ENCODE data around the gene SLAMF7. TPM values are rescaled to one million over a fixed set of nuclear protein-coding genes. Genes with fewer than 3 reads are reported as not detected.

The SLAMF7 gene
- total and polyA plus RNA-seq, 2 of the 8 experiments (the other 6 are each of a cell fraction or from before 2014, with no cell fraction given) = not detected

- Histone ChIP-seq H4K8ac (ENCODE audit: extremely low read depth, insufficient read depth, low read length) (no peak overlapping the region), H3K4ac (replicated peaks; ENCODE audit: insufficient read length, low read depth, low read length) (no peak overlapping the region), H3K27ac (ENCODE audit: low read depth, low read length) (no peak overlapping the region), H3K79me1 (ENCODE audit: low read depth, low read length) (no peaks in the 10 kb centered on the region), H4K5ac (ENCODE audit: insufficient read length, low read depth, low read length) (no peak overlapping the region), H4K20me1 (replicated peaks in 1 of 2; ENCODE audit: control insufficient read depth in 1 of 2, insufficient read depth in 2 of 2, low read length in 2 of 2) (no peaks in the 10 kb centered on the region), H3K18ac (ENCODE audit: extremely low read depth, low read length) (no peak overlapping the region), H3K4me1 (replicated peaks in 1 of 4; ENCODE audit: control insufficient read depth in 3 of 4, insufficient read depth in 4 of 4, low read length in 3 of 4) (no peaks in the 10 kb centered on the region), H3K23me2 (ENCODE audit: low read depth, low read length) (no peaks in the 10 kb centered on the region), H3K23ac (ENCODE audit: insufficient read length) (no peak overlapping the region), H3K27me3 (replicated peaks in 1 of 4; ENCODE audit: control insufficient read depth in 3 of 4, extremely low read depth in 1 of 4, insufficient read depth in 3 of 4, low read length in 3 of 4) (no peaks in the 10 kb centered on the region), H3K9me3 (ENCODE audit: insufficient read depth in 2 of 2, low read depth in 1 of 2, low read length in 1 of 2) (no peaks in the 10 kb centered on the region), H3K56ac (replicated peaks; ENCODE audit: insufficient read length, low read depth, low read length) (no peak overlapping the region), H3K36me3 (ENCODE audit: control insufficient read depth in 2 of 4, insufficient read depth in 4 of 4, low read length in 3 of 4) (no peaks in the 10 kb centered on the region), H3K4me2 (ENCODE audit: insufficient read depth in 1 of 2, low read depth in 2 of 2, low read length in 2 of 2) (no peak overlapping the region), H2BK15ac (ENCODE audit: low read length) (no peak overlapping the region), H2AFZ (ENCODE audit: low read length) (no peak overlapping the region), H3K14ac (ENCODE audit: insufficient read length) (no peak overlapping the region), H2AK5ac (ENCODE audit: low read depth, low read length) (no peak overlapping the region), H4K91ac (replicated peaks; ENCODE audit: insufficient read length, low read length) (no peak overlapping the region), H2BK120ac (replicated peaks; ENCODE audit: low read depth, low read length) (no peak overlapping the region), H2BK12ac (ENCODE audit: low read depth, low read length) (no peak overlapping the region), H2BK5ac (ENCODE audit: low read depth, low read length) (no peak overlapping the region), H3K9ac (replicated peaks in 1 of 4; ENCODE audit: extremely low read depth in 1 of 4, low read depth in 3 of 4, low read length in 3 of 4) (no peak overlapping the region), H3K4me3 (ENCODE audit: extremely low read depth in 1 of 4, insufficient read depth in 2 of 4, low read depth in 3 of 4, low read length in 4 of 4) (no peak overlapping the region), H2BK20ac (ENCODE audit: low read length) (no peak overlapping the region), H3K79me2 (ENCODE audit: control insufficient read depth in 1 of 2, insufficient read depth in 2 of 2, low read length in 2 of 2) (no peaks in the 10 kb centered on the region)
- DNase-seq (ENCODE audit: low read depth in 1 of 2, low spot score in 2 of 2) (no peak), FAIRE-seq (no peak)
- CTCF ChIA-PET (ENCODE audit: partially characterized antibody) = interaction anchor here (0.7 to 1.4 kb wide), 5 partner anchors 23 to 126 kb away, joined by 3 read pairs; no protein-coding TSS in a partner anchor
- WGBS, 2 experiments (ENCODE audit: extremely low coverage in 1 of 2, insufficient coverage in 1 of 2, insufficient read length in 1 of 2, insufficient replicate concordance in 2 of 2, low coverage in 1 of 2, low lambda C conversion rate in 2 of 2, missing lambda C conversion rate in 1 of 2) = 92% methylated on average over 5 of the region's 5 CpGs; no CpG with 5 or more reads in 1 of the 2 experiments
- POLR2A ChIA-PET (ENCODE audit: partially characterized antibody) = no interaction called here
- TF ChIP-seq USF2 (IDR thresholded peaks at IDR 0.05; ENCODE audit: low read length) (no peak), MAFK (IDR thresholded peaks at IDR 0.05; ENCODE audit: low read depth, low read length) (no peak), SUZ12 (IDR thresholded peaks at IDR 0.05; ENCODE audit: low read length) (no peak), CHD2 (IDR thresholded peaks at IDR 0.05; ENCODE audit: low read length) (no peak), ATF3 (IDR thresholded peaks at IDR 0.05; ENCODE audit: insufficient read depth, low read depth, low read length) (no peak), TAF1 (IDR thresholded peaks at IDR 0.05; ENCODE audit: low read depth, low read length) (no peak), HDAC2 (IDR thresholded peaks at IDR 0.05; ENCODE audit: borderline replicate concordance in 1 of 2, low read depth in 2 of 2, low read length in 2 of 2) (no peak), NANOG (IDR thresholded peaks at IDR 0.05; ENCODE audit: insufficient read depth, low read depth, low read length, poor library complexity, severe bottlenecking) (no peak), RFX5 (IDR thresholded peaks at IDR 0.05; ENCODE audit: borderline replicate concordance, low read depth, low read length) (no peak), TAF7 (optimal IDR thresholded peaks at IDR 0.05; ENCODE audit: borderline replicate concordance, low read depth, low read length) (no peak)
Observed at GRCh38 chr1:160799641-160800040, 60.6 kb downstream of the SLAMF7 start.

Data from H1 (cell line).